Pancreas (tissue), 10 donors: ENCODE results near the gene XPO5. TPM values are rescaled to one million over a fixed set of nuclear protein-coding genes. Genes with fewer than 3 reads are reported as not detected.

Source experiments
- ATAC-seq, 4 donors: fragments of 200-7000 bp; cut with Tn5 transposase; one replicate each; pipeline versions ENCODE4 v1.8.0 to v1.9.1; 2020; ENCODE audit warnings: mild to moderate bottlenecking in 4 of 4, moderate library complexity in 4 of 4
- DNase-seq, 6 donors: peaks; one replicate each; pipeline ENCODE4 v3.0.0-alpha.2; 2020
- FAIRE-seq: peaks from 2 replicates; lab custom pipeline; 2012; peaks lifted over from hg19 to GRCh38; lab: Jason Lieb, UNC
- H3K27ac ChIP-seq, 4 donors: fragments of 200-600 bp; sonication (generic); 1 replicate in 3 of 4; 2 replicates in 1 of 4; pipeline versions ENCODE4 v1.5.0 to v1.8.0; 2020
- H3K27me3 ChIP-seq, 4 donors: fragments of 200-600 bp; one replicate each; pipeline ENCODE4 v1.8.0; 2021
- H3K36me3 ChIP-seq, 3 donors: fragments of 200-600 bp; sonication (generic) in 1 of 3; one replicate each; pipeline versions ENCODE4 v1.5.0 to v1.8.0; 2020 to 2021
- H3K4me1 ChIP-seq, 3 donors: fragments of 200-600 bp; one replicate each; pipeline ENCODE4 v1.8.0; 2021
- H3K4me3 ChIP-seq, 4 donors: fragments of 200-600 bp; sonication (generic) in 2 of 4; one replicate each; pipeline versions ENCODE4 v1.5.0 to v1.8.0; 2020 to 2021
- H3K9me3 ChIP-seq, 4 donors: fragments of 200-600 bp; one replicate each; pipeline ENCODE4 v1.8.0; 2021
- CTCF ChIP-seq, 4 donors: fragments of 200-600 bp; sonication (generic) in 3 of 4; IDR thresholded peaks; one replicate each; pipeline versions ENCODE4 v1.5.0 to v1.8.0; 2021; ENCODE audit warnings: antibody characterized with exemption in 4 of 4
- WGBS, 2 donors: extraction: QIAGEN DNeasy Blood & Tissue Kit; methylation state at CpG; one replicate each; pipeline ENCODE4 v1.1.7; 2013; 5-methylcytosine and 5-hydroxymethylcytosine counted together
- intact Hi-C, 3 donors: fragments of 100-400 bp; cut with DNase I; formaldehyde crosslinking; loops; one replicate each; pipeline versions ENCODE4 v1.11.1 to v1.14.2; 2022
- polyA plus RNA-seq, 2 donors: library from polyadenylated mRNA; stranded (reverse); fragments of 200-250 nt; gene quantifications; one replicate each; pipeline ENCODE4 v1.2.3, GENCODE V29; 2013
- total RNA-seq, 6 donors: library from RNA; stranded (reverse); fragmentation: NEBNext Ultra II Directional in 4 of 6; extraction: Animal tissue kit (Norgen Biotek cat#: 25700) in 4 of 6; gene quantifications; one replicate each; pipeline versions ENCODE4 v1.2.1 to v1.2.4, GENCODE V29; 2021 to 2023
- donor health status: healthy with polysubstance abuse.
- donor health status: DM: no; HTN: no; CAD: no; lungs with moderate emphysema.
- donor health status: DM: no; HTN: no; CAD: no.
- donor health status: control.
- donor health status: control.
- donor health status: Bipolar disorder and iron deficiency.
- donor health status: DM: yes; HTN: yes; CAD: no.
- donor health status: DM: no; HTN: no; CAD: no.
- donor health status: DM: no; HTN: no; CAD: no.
- donor health status: DM: yes; HTN: yes; CAD: no.

XPO5 gene
- total and polyA plus RNA-seq, 8 donors = 13.6 to 25.7 (median 20.6) TPM

- ATAC-seq (no peak), FAIRE-seq (no peak), DNase-seq (no peak)
- H3K36me3 ChIP-seq = peaks cover 3 to 21% (median 5%) of the 10 kb centered on the region in 3 donors
- 95 to 98% methylated on average over 5 of the region's 5 CpGs for WGBS, 2 donors
- no peak for TF ChIP-seq CTCF (IDR thresholded peaks at IDR 0.05)
- no peak overlapping the region for H3K27ac ChIP-seq
- no peak overlapping the region for H3K4me3 ChIP-seq
- H3K27me3 ChIP-seq = no peaks in the 10 kb centered on the region
- no peaks in the 10 kb centered on the region for H3K4me1 ChIP-seq
- intact Hi-C loops = no loop called here
- H3K9me3 ChIP-seq = no peaks in the 10 kb centered on the region
Observed at GRCh38 chr6:43588194-43588593, 12.4 kb upstream of the XPO5 start.

- intact Hi-C loops = no loop called here
- FAIRE-seq (no peak), ATAC-seq (no peak), DNase-seq (no peak)
- no peaks in the 10 kb centered on the region for H3K4me1 ChIP-seq
- no peak overlapping the region for H3K4me3 ChIP-seq
- TF ChIP-seq CTCF (IDR thresholded peaks at IDR 0.05) = no peak
- no peaks in the 10 kb centered on the region for H3K9me3 ChIP-seq
- peaks cover 3 to 23% (median 5%) of the 10 kb centered on the region in 3 donors for H3K36me3 ChIP-seq
- H3K27me3 ChIP-seq = no peaks in the 10 kb centered on the region
- no peak overlapping the region for H3K27ac ChIP-seq
- 92% methylated on average over 7 of the region's 7 CpGs for WGBS, 2 donors
Observed at GRCh38 chr6:43584892-43585570, 9.2 kb upstream of the XPO5 start.

GRCh38 chr6:43582911-43583310, 7.1 kb upstream of the XPO5 start:
- DNase-seq (no peak), ATAC-seq (no peak), FAIRE-seq (no peak)
- H3K36me3 ChIP-seq = peaks cover 3 to 23% (median 5%) of the 10 kb centered on the region in 3 donors
- no peak overlapping the region for H3K27ac ChIP-seq
- TF ChIP-seq CTCF (IDR thresholded peaks at IDR 0.05) = no peak
- H3K4me3 ChIP-seq = no peak overlapping the region
- H3K9me3 ChIP-seq = no peaks in the 10 kb centered on the region
- peaks cover 0 to under 1% (median 0%) of the 10 kb centered on the region in 3 donors for H3K4me1 ChIP-seq
- WGBS, 2 donors = 81 to 85% methylated on average over 5 of the region's 5 CpGs
- intact Hi-C loops = no loop called here
- H3K27me3 ChIP-seq = no peaks in the 10 kb centered on the region

- Histone ChIP-seq H3K27me3 (no peaks in the 10 kb centered on the region), H3K4me1 (peaks cover 0 to 20% (median 14%) of the 10 kb centered on the region in 3 donors), H3K4me3 (no peak overlapping the region), H3K27ac (no peak overlapping the region), H3K36me3 (peaks cover 0 to 15% (median 5%) of the 10 kb centered on the region in 3 donors), H3K9me3 (no peaks in the 10 kb centered on the region)
- DNase-seq = no peak
- no peak for ATAC-seq
- no peak for FAIRE-seq
- intact Hi-C loops = no loop called here
- 63 to 66% methylated on average over 2 of the region's 2 CpGs for whole genome bisulfite sequencing, 2 donors
- TF ChIP-seq CTCF (IDR thresholded peaks at IDR 0.05) = no peak
Observed at GRCh38 chr6:43579171-43579570, 3.3 kb upstream of the XPO5 start.

- DNase-seq (no peak), FAIRE-seq (no peak), ATAC-seq (no peak)
- Histone ChIP-seq H3K4me3 (no peak overlapping the region), H3K9me3 (no peaks in the 10 kb centered on the region), H3K36me3 (peaks cover 0 to 11% (median 1%) of the 10 kb centered on the region in 3 donors), H3K27me3 (no peaks in the 10 kb centered on the region), H3K4me1 (peaks cover 0 to 20% (median 16%) of the 10 kb centered on the region in 3 donors), H3K27ac (no peak overlapping the region)
- intact Hi-C loops = no loop called here
- TF ChIP-seq CTCF (IDR thresholded peaks at IDR 0.05) = no peak
- 84 to 96% methylated on average over 3 of the region's 3 CpGs for WGBS, 2 donors
Observed at GRCh38 chr6:43578748-43579147, 2.9 kb upstream of the XPO5 start.
